GM23248 (cell line): Measurements from ENCODE around the gene ASTN1.

Source experiments
- EZH2 ChIP-seq: fragments of 200-600 bp; sonication (generic); IDR thresholded peaks from 2 replicates; pipeline ENCODE4 v1.6.1; 2018; ENCODE audit warnings: antibody characterized with exemption, mild to moderate bottlenecking; ENCODE audit not compliant: insufficient read depth, poor library complexity, severe bottlenecking
- EZH2phosphoT487 ChIP-seq: fragments of 200-600 bp; sonication (generic); IDR thresholded peaks from 2 replicates; pipeline ENCODE4 v1.6.1; 2018; ENCODE audit warnings: antibody characterized with exemption, moderate library complexity, mild to moderate bottlenecking, low read depth; ENCODE audit not compliant: insufficient read depth

GRCh38 chr1:177132141-177132540, 32.4 kb downstream of the ASTN1 start:
- TF ChIP-seq EZH2phosphoT487 (no peak), EZH2 (no peak)
